ENCODE data around the gene DSCAML1. TPM values are rescaled to one million over a fixed set of nuclear protein-coding genes. Genes with fewer than 3 reads are reported as not detected.

Gene DSCAML1
- total RNA-seq, 1 donor from 2014 or later = 0.95 TPM

GRCh38 chr11:117384045-117384444 is 413.0 kb downstream of the DSCAML1 start:
- intact Hi-C loops (cut with DNase I) = no loop called here
- Histone ChIP-seq H3K4me1 (no peaks in the 10 kb centered on the region), H3K9me3 (no peaks in the 10 kb centered on the region), H3K27ac (no peak overlapping the region), H3K27me3 (ENCODE audit: low read depth) (no peaks in the 10 kb centered on the region), H3K4me3 (no peak overlapping the region), H3K36me3 (peaks cover 87% of the 10 kb centered on the region)
- ATAC-seq (no peak), DNase-seq (no peak)
- TF ChIP-seq CTCF (IDR thresholded peaks at IDR 0.05) = no peak

GRCh38 chr11:117382746-117383145 is 414.3 kb downstream of the DSCAML1 start:
- no peak for ATAC-seq
- DNase-seq = no peak
- intact Hi-C loops (cut with DNase I) = no loop called here
- H3K9me3 ChIP-seq = no peaks in the 10 kb centered on the region
- H3K36me3 ChIP-seq = peaks cover 85% of the 10 kb centered on the region
- no peaks in the 10 kb centered on the region for H3K27me3 ChIP-seq (ENCODE audit: low read depth)
- no peak overlapping the region for H3K27ac ChIP-seq
- H3K4me3 ChIP-seq = no peak overlapping the region
- TF ChIP-seq CTCF (IDR thresholded peaks at IDR 0.05) = no peak
- H3K4me1 ChIP-seq = no peaks in the 10 kb centered on the region

GRCh38 chr11:117381481-117382387 is 415.3 kb downstream of the DSCAML1 start:
- intact Hi-C loops (cut with DNase I) = no loop called here
- H3K4me1 ChIP-seq = no peaks in the 10 kb centered on the region
- H3K4me3 ChIP-seq = no peak overlapping the region
- H3K27me3 ChIP-seq (ENCODE audit: low read depth) = no peaks in the 10 kb centered on the region
- no peak overlapping the region for H3K27ac ChIP-seq
- DNase-seq = no peak
- no peak for TF ChIP-seq CTCF (IDR thresholded peaks at IDR 0.05)
- no peak for ATAC-seq
- no peaks in the 10 kb centered on the region for H3K9me3 ChIP-seq
- H3K36me3 ChIP-seq = peaks cover 82% of the 10 kb centered on the region

- DNase-seq (no peak), ATAC-seq (no peak)
- intact Hi-C loops (cut with DNase I) = no loop called here
- no peaks in the 10 kb centered on the region for H3K4me1 ChIP-seq
- H3K4me3 ChIP-seq = no peak overlapping the region
- H3K27me3 ChIP-seq (ENCODE audit: low read depth) = no peaks in the 10 kb centered on the region
- no peak overlapping the region for H3K27ac ChIP-seq
- H3K9me3 ChIP-seq = no peaks in the 10 kb centered on the region
- peaks cover 82% of the 10 kb centered on the region for H3K36me3 ChIP-seq
- no peak for TF ChIP-seq CTCF (IDR thresholded peaks at IDR 0.05)
These were observed 416.3 kb downstream of the DSCAML1 start for GRCh38 chr11:117380676-117381075.

GRCh38 chr11:117378976-117379865 is 417.8 kb downstream of the DSCAML1 start:
- TF ChIP-seq CTCF (IDR thresholded peaks at IDR 0.05) = no peak
- Histone ChIP-seq H3K4me1 (no peaks in the 10 kb centered on the region), H3K27me3 (ENCODE audit: low read depth) (no peaks in the 10 kb centered on the region), H3K36me3 (peaks cover 84% of the 10 kb centered on the region), H3K4me3 (no peak overlapping the region), H3K27ac (no peak overlapping the region), H3K9me3 (no peaks in the 10 kb centered on the region)
- DNase-seq (no peak), ATAC-seq (no peak)
- intact Hi-C loops (cut with DNase I) = no loop called here

Other genes starting within 250 kb of the DSCAML1 start
- gene FXYD2, start 27.5 kb upstream of the DSCAML1 start, total RNA-seq = 2.8 TPM
- gene FXYD6, start 79.4 kb upstream of the DSCAML1 start, total RNA-seq = 61.2 TPM
- gene TMPRSS13, start 132.2 kb upstream of the DSCAML1 start, total RNA-seq = 7.0 TPM
- 37.7 TPM for gene IL10RA, start 189.2 kb upstream of the DSCAML1 start, total RNA-seq

All from lower lobe of right lung (tissue), 2 donors.